HepG2 (cell line): ENCODE results near the gene PPDPF.

Experiments
- SMARCE1 ChIP-seq: fragments of 450-650 bp; IDR thresholded peaks from 2 replicates; pipeline ENCODE4 v1.6.1; 2017; ENCODE audit warnings: borderline replicate concordance
- TRIM24 ChIP-seq: sonication (generic); formaldehyde crosslinking; IDR thresholded peaks from 2 replicates; pipeline ENCODE4 v1.8.0; 2022; ENCODE audit warnings: mild to moderate bottlenecking, missing genetic modification reagents

DNA sequence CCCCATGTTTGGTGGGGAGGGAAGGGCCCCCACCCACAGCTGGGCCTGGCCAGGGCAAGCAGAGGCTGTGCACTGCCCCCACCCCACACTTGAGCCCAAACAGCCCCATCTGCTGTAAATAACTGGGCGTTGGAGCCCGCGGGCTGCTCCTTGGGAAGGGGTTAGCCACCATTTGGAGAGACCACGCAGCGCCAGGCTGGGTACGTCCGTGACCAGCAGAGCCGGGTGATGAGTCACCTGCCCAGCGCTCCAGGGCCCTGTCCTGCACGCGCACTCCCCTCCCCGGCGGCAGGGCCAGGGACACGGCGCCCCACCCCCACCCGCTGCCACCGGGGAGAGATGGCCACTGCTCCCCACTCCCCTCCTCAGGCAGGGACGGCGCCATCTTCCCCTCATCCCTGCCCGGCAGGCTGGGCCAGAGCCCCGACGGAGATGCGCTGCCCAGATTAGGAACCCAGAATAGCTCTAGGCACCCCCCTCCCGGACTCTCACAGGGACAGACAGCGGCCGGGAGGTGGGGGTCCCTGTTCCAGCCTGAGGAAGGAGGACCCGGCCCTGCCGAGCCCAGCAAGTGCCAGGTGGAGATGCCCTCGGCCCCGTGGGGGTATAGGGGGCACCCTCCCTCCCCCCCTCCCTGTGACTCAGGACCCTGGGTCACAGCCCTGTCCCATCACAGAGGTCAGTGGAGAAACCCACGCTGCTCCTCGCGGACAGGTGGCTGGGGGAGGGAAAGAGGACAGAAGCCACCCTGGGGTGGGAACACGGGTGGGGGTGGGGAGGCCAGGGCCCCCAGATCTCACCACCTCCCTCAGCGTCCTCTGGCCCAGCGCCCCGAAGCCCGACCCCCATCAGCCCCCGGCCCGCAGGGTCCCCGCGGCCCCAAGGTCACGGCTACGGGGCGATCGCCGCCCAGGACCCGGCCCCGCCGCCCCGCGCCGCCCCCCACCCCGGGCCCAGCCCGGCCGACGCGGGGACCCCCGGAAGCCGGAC lies 22.3 kb upstream of the PPDPF start:
- no peak for TF ChIP-seq TRIM24 (CRISPR knock-in tag)
- no peak for TF ChIP-seq SMARCE1
